ENCODE data around the gene CCP110.

DNA sequence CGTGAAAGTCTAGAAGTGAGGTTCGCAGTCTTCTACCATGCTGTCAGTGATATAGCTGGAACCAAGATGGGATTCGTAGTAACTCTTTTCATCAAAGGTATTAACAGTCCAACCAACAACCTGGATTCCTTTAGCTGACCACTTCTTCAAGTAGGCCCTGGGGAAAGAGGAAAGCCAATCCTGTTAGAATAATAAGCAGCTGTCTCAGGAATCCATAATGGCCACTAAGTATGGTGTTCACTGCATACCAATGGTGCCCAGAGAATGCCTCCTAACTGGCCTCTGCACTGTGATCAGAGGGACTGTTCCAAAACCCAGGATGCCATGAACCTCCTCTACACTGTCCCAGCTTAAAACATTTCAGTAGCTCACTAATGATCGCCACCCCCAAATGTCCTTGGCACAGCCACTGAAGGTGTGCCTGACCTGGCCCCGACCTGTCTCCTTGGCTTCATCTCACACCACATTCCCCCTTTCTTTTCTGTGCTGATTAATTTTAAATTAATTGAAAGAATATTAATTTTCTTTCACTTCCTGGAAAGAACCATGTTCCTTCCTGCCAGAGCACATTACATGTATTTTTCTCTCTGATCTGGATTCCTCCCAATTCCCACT, 20.2 kb upstream of the CCP110 start:
- TF ChIP-seq, protein P1, sequence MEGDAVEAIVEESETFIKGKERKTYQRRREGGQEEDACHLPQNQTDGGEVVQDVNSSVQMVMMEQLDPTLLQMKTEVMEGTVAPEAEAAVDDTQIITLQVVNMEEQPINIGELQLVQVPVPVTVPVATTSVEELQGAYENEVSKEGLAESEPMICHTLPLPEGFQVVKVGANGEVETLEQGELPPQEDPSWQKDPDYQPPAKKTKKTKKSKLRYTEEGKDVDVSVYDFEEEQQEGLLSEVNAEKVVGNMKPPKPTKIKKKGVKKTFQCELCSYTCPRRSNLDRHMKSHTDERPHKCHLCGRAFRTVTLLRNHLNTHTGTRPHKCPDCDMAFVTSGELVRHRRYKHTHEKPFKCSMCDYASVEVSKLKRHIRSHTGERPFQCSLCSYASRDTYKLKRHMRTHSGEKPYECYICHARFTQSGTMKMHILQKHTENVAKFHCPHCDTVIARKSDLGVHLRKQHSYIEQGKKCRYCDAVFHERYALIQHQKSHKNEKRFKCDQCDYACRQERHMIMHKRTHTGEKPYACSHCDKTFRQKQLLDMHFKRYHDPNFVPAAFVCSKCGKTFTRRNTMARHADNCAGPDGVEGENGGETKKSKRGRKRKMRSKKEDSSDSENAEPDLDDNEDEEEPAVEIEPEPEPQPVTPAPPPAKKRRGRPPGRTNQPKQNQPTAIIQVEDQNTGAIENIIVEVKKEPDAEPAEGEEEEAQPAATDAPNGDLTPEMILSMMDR (IDR thresholded peaks at IDR 0.05): no peak
- TF ChIP-seq ZFX (IDR thresholded peaks at IDR 0.05; ENCODE audit: borderline replicate concordance): no peak
